Activated T-helper 2 cell treated with anti-CD3 and anti-CD28 coated beads, Interferon-gamma antibody, Interleukin-2, Interleukin-4, amounts not matched to agents 10 μg/mL and 5 μg/mL and 100 μg/mL, durations not matched to agents 14 hours and 24 hours and 36 hours (primary cell): ENCODE results near the gene NFS1. TPM values are rescaled to one million over a fixed set of nuclear protein-coding genes. Genes with fewer than 3 reads are reported as not detected.
"Not testable (repeated sequence)": the region's sequence is repeated elsewhere in the genome, so short reads cannot be mapped to it uniquely, and the experiment has no call there.

Experiments used
- DNase-seq: peaks from one replicate; pipeline ENCODE4 v3.0.0; 2021; ENCODE audit warnings: low spot score
- H3K27ac Mint-ChIP-seq: one replicate; pipeline ENCODE4 v1.8.0; 2021; ENCODE audit warnings: mixed read lengths
- H3K27me3 Mint-ChIP-seq: one replicate; pipeline ENCODE4 v1.8.0; 2021; ENCODE audit warnings: low read depth, mixed read lengths
- H3K36me3 Mint-ChIP-seq: one replicate; pipeline ENCODE4 v1.8.0; 2021; ENCODE audit warnings: low read depth, mixed read lengths
- H3K4me1 Mint-ChIP-seq: one replicate; pipeline ENCODE4 v1.8.0; 2021; ENCODE audit warnings: low read depth, mixed read lengths
- H3K4me3 Mint-ChIP-seq: one replicate; pipeline ENCODE4 v1.8.0; 2021; ENCODE audit warnings: low read depth, mild to moderate bottlenecking, moderate library complexity, mixed read lengths
- H3K9me3 Mint-ChIP-seq: one replicate; pipeline ENCODE4 v1.8.0; 2021; ENCODE audit warnings: mixed read lengths
- intact Hi-C: fragments of 100-400 bp; cut with micrococcal nuclease; formaldehyde crosslinking; loops from one replicate; pipeline ENCODE4 v1.15.1; 2023
- total RNA-seq: library from RNA; stranded (reverse); gene quantifications from 2 replicates; pipeline ENCODE4 v1.2.3, GENCODE V29; 2022

The NFS1 gene
- total RNA-seq, 1 donor from 2014 or later = 39.1 TPM

DNA sequence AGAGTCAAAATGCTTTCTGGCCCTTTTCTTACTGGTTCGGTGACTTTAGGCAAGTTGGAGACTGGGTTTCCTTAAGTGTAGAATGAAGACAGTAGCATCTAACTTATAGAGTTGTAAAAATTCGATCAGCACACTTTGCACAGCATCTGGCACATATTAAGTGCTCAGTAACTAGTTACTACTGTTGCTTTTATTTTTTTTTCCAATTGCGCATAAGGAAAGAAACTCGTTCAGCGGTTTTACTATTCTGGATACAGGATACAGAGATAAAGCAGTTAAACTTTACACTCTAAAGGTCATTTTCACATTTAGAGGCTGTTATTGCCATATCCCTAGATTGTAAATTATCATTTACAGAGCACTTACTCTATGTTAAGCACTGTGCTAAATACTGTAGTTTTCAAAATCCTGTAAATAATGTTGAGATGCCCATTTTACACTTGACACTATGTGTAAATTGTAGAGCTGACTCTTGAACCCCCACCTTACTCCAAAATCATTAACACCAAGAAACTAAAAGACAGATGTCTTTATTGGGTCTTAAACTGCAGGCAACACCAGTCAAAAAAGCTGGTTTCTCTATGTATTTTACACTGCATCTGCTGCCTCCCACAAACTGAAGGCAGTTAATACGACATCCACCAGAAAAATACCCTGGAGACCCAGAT lies 939 bp upstream of the NFS1 start:
- no peak for DNase-seq
- peaks cover 68% of the 10 kb centered on the region for H3K36me3 Mint-ChIP-seq
- intact Hi-C loops = loop anchor here (1.0 to 5.0 kb wide), 4 partner anchors 36 to 98 kb away; partner anchors contain the start of genes CPNE1, RBM12 and RBM39

DNA sequence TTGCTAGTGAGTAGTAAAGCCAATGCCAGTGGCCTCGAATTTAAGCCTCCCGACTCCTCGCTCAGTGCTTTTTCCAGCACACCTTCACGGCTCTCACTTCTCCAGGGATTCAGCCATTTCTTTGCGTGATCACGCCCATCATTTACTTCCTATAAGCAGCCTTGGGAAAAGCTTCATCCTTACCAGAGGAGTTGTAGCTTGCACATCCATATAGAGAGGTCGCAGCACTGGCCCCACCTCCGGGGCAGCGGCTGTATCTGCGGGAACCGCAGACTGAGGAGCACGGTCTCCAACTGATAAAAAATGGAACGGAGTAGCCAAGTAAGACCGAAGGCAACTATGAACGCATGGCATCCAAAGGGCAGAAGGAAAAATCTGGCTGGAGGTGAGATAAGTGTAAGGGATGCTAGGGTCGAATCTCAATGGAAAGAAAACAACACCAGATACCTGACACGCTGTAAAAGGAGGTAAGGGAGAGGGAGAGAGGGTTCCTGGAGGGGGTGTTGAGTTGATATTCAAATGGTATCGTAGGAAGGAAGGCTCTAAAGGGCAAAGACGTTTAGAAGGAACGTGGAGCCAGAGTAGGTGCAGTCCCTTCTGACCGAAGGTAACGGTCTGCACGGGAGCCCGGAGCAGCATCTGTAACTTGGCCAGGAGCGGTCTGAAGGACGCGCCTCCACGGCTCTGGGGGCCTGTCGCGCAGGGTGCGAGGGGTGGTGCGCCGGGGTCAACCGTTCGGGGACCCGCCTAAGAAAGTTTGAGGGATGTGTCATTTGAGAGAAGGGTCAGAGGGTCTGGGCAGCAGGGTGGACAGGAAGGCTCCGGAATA lies 640 bp downstream of the NFS1 start:
- Mint-ChIP-seq H3K27me3 (no peaks in the 10 kb centered on the region), H3K27ac (peak overlapping the region; percentile 89), H3K36me3 (peaks cover 54% of the 10 kb centered on the region), H3K4me3 (peak overlapping the region; percentile 94), H3K4me1 (peaks cover 26% of the 10 kb centered on the region), H3K9me3 (no peaks in the 10 kb centered on the region)
- no peak for DNase-seq
- intact Hi-C loops = loop anchor here (1.0 to 5.0 kb wide), 4 partner anchors 34 to 96 kb away; partner anchors contain the start of genes CPNE1, RBM12 and RBM39

More for the DNA sequence above, 939 bp upstream of the NFS1 start:
- H3K9me3 Mint-ChIP-seq = no peaks in the 10 kb centered on the region
- H3K27me3 Mint-ChIP-seq = no peaks in the 10 kb centered on the region
- peak overlapping the region; percentile 94 for H3K27ac Mint-ChIP-seq
- H3K4me3 Mint-ChIP-seq = peak overlapping the region; percentile 94
- H3K4me1 Mint-ChIP-seq = peaks cover 36% of the 10 kb centered on the region

DNA sequence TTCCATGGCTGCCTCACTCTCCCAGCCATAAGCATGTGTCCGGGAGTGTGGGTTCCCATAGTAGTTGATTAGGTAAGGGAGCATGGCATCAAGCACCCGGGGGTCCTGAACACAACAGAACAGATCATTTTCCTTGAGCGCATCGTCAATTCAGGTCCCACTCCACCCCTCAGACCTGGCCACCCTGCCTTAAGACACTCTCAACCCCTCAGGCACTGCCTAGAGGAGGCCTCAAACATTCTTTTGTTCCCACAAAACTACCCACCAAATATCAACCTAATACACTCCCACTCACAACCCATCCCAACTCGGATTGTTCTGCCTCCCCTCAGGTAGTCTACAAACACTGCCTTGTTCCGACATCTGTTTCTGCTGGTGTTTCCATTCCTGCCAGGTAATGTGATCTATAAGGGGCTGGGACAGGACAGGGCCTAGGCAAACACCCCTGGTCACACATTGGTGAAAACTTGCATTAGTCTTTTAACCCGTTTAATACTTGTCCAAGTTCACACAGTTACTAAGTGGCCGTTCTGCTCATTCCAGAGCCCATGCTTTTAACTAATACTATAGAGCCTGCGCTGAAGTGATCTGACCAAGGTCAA lies 1.4 kb downstream of the NFS1 start:
- intact Hi-C loops = loop anchor here (2.0 to 5.0 kb wide), 3 partner anchors 45 to 95 kb away; partner anchors contain the start of gene RBM39
- DNase-seq = no peak
- Mint-ChIP-seq H3K27me3 (no peaks in the 10 kb centered on the region), H3K9me3 (no peaks in the 10 kb centered on the region), H3K27ac (peak overlapping the region; percentile 89), H3K4me3 (peak overlapping the region; percentile 94), H3K4me1 (peaks cover 25% of the 10 kb centered on the region), H3K36me3 (peaks cover 52% of the 10 kb centered on the region)

DNA sequence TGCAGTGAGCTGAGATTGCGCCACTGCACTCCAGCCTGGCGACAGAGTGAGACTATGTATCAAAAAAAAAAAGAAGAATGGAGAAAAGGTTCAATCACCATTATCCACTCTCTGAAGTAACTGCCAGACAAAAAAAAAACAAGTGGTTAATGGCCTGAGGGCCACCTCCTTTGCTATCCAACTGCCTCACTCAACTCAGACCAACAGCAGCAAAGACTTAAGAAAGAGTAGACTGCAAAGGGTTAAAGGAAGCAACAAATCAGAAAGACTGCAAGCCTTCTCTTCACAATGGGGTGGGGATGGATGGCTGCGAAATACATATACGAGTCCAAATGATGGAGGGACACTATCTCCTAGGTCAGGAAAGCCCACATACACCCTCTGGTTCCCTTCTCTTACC lies 3.2 kb downstream of the NFS1 start:
- Mint-ChIP-seq H3K4me1 (peaks cover 25% of the 10 kb centered on the region), H3K27me3 (no peaks in the 10 kb centered on the region), H3K36me3 (peaks cover 38% of the 10 kb centered on the region), H3K9me3 (no peaks in the 10 kb centered on the region), H3K4me3 (no peak overlapping the region), H3K27ac (no peak overlapping the region)
- intact Hi-C loops = loop anchor here (5.0 kb wide), 1 partner anchor 94 kb away; no protein-coding TSS in a partner anchor
- DNase-seq = no peak

DNA sequence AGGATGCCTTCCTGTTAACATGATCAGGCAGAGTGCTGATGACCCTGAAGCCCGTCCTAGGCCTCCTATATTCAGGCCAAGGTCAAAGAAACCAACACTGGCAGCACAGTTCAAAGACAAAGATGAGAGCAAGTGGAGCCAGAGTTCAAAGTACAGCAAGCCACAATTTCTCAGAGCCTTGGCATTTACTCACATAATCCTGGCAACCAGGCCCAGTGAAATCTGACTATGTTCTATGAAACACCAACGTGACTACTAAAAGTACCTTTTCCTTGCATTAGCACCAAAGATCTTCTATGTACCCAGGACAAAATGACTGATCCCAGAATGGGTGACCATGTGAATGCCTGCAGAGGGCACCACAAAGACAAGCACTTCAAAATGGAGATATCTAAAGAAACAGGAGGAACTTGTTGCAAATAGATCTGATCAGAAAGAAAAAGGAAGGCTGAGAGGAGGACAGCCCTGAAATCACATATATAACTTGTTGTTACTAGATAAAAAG lies 3.9 kb downstream of the NFS1 start:
- Mint-ChIP-seq H3K27ac (no peak overlapping the region), H3K36me3 (peaks cover 34% of the 10 kb centered on the region), H3K4me3 (no peak overlapping the region), H3K4me1 (peaks cover 18% of the 10 kb centered on the region), H3K27me3 (no peaks in the 10 kb centered on the region), H3K9me3 (no peaks in the 10 kb centered on the region)
- intact Hi-C loops = loop anchor here (5.0 kb wide), 1 partner anchor 93 kb away; no protein-coding TSS in a partner anchor
- DNase-seq = no peak

DNA sequence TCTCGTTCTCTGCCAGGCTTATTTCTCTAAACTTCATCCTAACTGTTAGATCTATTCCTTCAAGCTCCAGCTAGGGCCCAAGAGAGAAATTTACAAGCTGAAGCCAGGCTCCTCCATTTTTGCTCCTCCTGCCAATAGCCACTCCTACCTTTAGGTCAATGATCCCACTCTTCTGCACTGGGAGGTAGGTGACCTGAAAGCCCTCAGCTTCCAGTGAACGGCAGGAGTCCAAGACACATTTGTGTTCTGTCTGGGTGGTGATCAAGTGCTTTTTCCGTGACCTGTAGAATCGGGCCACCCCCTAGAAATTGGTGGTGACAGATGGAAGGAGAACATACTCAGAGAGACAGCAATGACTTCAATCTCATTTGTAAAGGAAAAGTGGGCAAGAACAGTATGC lies 8.9 kb downstream of the NFS1 start:
- H3K27me3 Mint-ChIP-seq = no peaks in the 10 kb centered on the region
- DNase-seq = no peak
- no peak overlapping the region for H3K4me3 Mint-ChIP-seq
- H3K4me1 Mint-ChIP-seq = no peaks in the 10 kb centered on the region
- H3K36me3 Mint-ChIP-seq = peaks cover 38% of the 10 kb centered on the region
- H3K9me3 Mint-ChIP-seq = no peaks in the 10 kb centered on the region
- no peak overlapping the region for H3K27ac Mint-ChIP-seq
- intact Hi-C loops = no loop called here

DNA sequence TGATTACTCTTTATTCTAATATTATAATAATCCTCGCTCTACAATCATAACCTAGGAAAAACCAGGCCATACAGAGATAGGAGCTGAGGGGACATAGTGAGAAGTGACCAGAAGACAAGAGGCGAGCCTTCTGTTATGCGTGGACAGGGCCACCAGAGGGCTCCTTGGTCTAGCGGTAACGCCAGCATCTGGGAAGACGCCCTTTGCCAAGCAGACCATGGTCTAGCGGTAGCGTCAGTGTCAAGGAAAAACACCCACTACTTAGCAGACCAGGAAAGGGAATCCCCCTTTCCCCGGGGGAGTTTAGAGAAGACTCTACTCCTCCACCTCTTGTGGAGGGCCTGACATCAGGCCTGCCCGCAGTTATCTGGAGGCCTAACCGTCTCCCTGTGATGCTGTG lies 12.3 kb downstream of the NFS1 start:
- H3K4me1 Mint-ChIP-seq, intact Hi-C loops, H3K27me3 Mint-ChIP-seq, H3K27ac Mint-ChIP-seq, H3K4me3 Mint-ChIP-seq, DNase-seq, H3K9me3 Mint-ChIP-seq: not testable (repeated sequence)
- peaks cover 27% of the 10 kb centered on the region for H3K36me3 Mint-ChIP-seq

DNA sequence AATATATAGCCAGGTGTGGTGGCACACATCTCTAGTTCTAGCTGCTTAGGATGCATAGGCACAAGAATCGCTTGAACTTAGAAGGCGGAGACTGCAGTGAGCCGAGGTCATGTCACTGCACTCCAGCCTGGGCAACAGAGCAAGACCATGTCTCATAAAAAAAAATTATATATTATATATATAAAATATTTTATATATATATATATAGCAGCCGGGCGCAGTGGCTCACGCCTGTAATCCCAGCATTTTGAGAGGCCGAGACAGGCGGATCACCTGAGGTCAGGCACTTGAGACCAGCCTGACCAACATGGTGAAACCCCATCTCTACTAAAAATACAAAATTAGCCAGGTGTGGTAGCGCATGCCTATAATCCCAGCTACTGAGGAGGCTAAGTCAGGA lies 13.8 kb downstream of the NFS1 start:
- H3K4me1 Mint-ChIP-seq, DNase-seq, H3K27ac Mint-ChIP-seq, intact Hi-C loops, H3K4me3 Mint-ChIP-seq, H3K9me3 Mint-ChIP-seq, H3K27me3 Mint-ChIP-seq: not testable (repeated sequence)
- H3K36me3 Mint-ChIP-seq = peaks cover 28% of the 10 kb centered on the region

DNA sequence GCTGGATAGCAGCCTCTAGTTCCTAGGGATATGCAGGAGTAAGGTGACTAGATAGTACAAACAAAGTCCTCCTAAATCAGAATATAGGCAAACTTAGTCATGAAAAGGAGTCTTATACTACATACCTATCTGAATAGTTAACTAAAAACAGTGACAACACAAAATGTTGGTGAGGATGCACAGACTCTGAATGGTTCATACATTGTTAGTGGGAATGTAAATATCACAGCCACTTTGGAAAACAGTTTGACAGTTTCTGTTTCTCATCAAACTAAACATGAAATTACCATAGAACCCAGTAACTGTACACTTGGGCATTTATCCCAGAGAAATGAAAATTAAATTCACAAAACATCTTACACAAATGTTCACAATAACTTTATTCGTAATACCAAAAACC lies 17.2 kb downstream of the NFS1 start:
- intact Hi-C loops = no loop called here
- Mint-ChIP-seq H3K4me1 (no peaks in the 10 kb centered on the region), H3K27ac (no peak overlapping the region), H3K4me3 (no peak overlapping the region), H3K9me3 (no peaks in the 10 kb centered on the region), H3K36me3 (peaks cover 12% of the 10 kb centered on the region), H3K27me3 (no peaks in the 10 kb centered on the region)
- no peak for DNase-seq

DNA sequence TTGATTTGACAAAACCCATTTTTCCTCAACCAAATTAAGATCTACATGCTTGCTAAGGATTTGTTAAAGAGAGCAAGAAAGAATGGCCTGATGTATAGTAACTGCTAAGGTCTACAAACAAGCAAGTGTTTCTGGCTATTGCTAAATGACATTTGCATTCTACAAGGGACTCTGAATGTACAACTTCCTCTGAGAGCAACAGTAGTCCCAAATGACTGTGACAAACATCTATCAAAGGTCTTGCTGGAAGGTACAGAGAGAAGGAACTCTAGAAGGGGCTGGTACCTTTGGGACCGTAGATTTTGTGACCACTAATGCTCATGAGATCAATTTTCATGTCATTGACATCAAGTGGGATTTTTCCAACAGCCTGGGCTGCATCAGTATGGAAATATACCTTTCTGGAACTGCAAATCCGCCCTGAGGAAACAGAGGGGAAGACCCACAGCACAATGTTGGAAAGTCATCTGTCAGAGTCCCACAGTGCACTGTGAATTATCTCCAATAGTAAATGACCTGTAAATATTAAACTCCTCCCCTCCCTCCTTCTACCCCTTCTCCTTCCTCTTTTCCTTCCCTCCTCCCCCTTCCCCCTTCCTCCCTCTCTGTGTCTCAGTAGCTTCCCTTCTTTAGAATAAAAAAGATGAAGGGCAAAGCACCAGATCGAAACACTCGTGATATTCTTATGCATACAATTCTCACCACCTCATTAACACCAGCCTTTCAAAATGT lies 18.5 kb downstream of the NFS1 start:
- no peaks in the 10 kb centered on the region for H3K27me3 Mint-ChIP-seq
- no peaks in the 10 kb centered on the region for H3K9me3 Mint-ChIP-seq
- no peak overlapping the region for H3K4me3 Mint-ChIP-seq
- peaks cover 11% of the 10 kb centered on the region for H3K36me3 Mint-ChIP-seq
- no peak overlapping the region for H3K27ac Mint-ChIP-seq
- intact Hi-C loops = no loop called here
- no peak for DNase-seq
- no peaks in the 10 kb centered on the region for H3K4me1 Mint-ChIP-seq

DNA sequence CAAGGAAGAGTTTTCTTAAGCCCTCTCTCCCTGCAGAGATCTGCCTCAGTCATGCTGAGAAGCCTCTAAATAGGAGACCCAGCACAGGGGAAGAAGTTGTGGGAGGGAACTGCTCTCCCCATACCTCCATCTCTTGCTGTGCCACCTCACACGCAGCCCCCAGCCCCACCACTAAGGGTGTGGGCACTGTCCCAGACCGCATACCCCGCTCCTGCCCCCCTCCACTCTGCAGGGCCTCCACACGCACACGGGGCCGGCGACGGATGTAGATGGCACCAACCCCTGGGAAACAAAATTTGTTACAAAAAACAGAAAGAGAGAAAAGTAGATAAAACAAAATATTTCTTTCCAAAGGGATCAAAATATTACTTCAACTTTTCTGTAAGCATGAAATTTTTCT lies 24.2 kb downstream of the NFS1 start:
- intact Hi-C loops = no loop called here
- no peaks in the 10 kb centered on the region for H3K27me3 Mint-ChIP-seq
- H3K9me3 Mint-ChIP-seq = no peaks in the 10 kb centered on the region
- H3K27ac Mint-ChIP-seq = no peak overlapping the region
- DNase-seq = no peak
- no peak overlapping the region for H3K4me3 Mint-ChIP-seq
- H3K4me1 Mint-ChIP-seq = no peaks in the 10 kb centered on the region
- H3K36me3 Mint-ChIP-seq = peaks cover 36% of the 10 kb centered on the region

DNA sequence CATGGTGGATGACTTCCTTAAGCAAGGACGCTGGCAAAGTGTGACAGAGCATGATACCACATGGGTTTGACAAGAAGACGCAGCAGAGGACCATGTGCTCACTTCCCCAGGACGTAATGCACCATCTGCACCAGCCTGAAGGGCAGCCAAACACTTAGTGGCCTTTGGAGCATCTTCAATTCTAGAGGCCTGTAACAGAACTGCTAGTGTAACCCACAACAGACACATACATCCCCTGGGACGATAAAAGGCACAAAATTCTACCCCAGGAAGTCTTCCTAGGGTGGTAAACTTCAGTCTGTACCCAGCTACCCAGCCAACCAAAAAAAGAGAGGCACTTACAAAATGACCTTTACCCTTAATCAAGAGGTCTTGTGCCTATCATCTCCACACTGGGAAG lies 25.3 kb downstream of the NFS1 start:
- intact Hi-C loops = no loop called here
- Mint-ChIP-seq H3K4me1 (no peaks in the 10 kb centered on the region), H3K9me3 (no peaks in the 10 kb centered on the region), H3K4me3 (no peak overlapping the region), H3K36me3 (peaks cover 44% of the 10 kb centered on the region), H3K27ac (no peak overlapping the region), H3K27me3 (no peaks in the 10 kb centered on the region)
- no peak for DNase-seq
